ENCODE results near the gene SLC7A14. TPM values are rescaled to one million over a fixed set of nuclear protein-coding genes. Genes with fewer than 3 reads are reported as not detected.

The SLC7A14 gene
- total and polyA plus RNA-seq, 7 experiments from 2014 or later, result not detected

DNA sequence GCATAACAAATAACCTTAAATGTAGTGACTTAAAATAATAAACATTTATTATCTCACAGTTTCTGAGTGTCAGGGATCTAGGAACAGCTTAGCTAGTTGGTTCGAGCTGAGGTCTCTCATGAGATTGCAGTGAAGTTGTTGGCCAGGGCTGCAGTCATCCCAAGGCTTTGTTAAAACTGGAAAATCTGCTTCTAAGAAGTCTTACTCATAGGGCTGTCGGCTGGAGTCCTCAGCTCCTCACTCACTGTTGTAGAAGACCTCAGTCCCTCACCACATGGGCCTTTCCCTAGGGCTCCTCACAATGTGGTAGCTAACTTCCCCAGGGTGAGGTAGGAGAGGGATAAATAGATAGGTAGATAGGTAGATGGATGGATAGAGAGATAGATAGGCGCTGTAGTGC is 20.8 kb upstream of the SLC7A14 start:
- peaks cover 6 to 22% (median 16%) of the 10 kb centered on the region in 5 donors for H3K27me3 Mint-ChIP-seq
- H3K9me3 ChIP-seq (ENCODE audit: control insufficient read depth in 2 of 3, low read length in 3 of 3), result no peaks in the 10 kb centered on the region
- intact Hi-C loops (cut with micrococcal nuclease), result no loop called here
- no peak overlapping the region for H3K4me3 Mint-ChIP-seq
- H3K27ac Mint-ChIP-seq, result no peak overlapping the region
- ChIA-PET CTCF (no interaction called here), POLR2A (no interaction called here)
- H3K4me1 Mint-ChIP-seq, result no peaks in the 10 kb centered on the region
- no peaks in the 10 kb centered on the region for H3K27me3 ChIP-seq (ENCODE audit: control insufficient read depth in 2 of 2, insufficient read depth in 2 of 2, low read length in 2 of 2)
- no peaks in the 10 kb centered on the region for H3K4me1 ChIP-seq (ENCODE audit: control insufficient read depth in 2 of 2, insufficient read depth in 2 of 2, low read length in 2 of 2)
- no peaks in the 10 kb centered on the region for H3K36me3 ChIP-seq (ENCODE audit: control insufficient read depth in 2 of 3, insufficient read depth in 3 of 3, low read length in 3 of 3)
- no peak for DNase-seq
- H3K27ac ChIP-seq (ENCODE audit: low read depth, low read length), result no peak overlapping the region
- ATAC-seq, result no peak
- H3K36me3 Mint-ChIP-seq, result peaks cover 0 to 4% (median 0%) of the 10 kb centered on the region in 5 donors
- no peak overlapping the region for H3K4me3 ChIP-seq (ENCODE audit: low read length)
- H3K9me3 Mint-ChIP-seq, result peaks cover 0 to 7% (median 0%) of the 10 kb centered on the region in 11 donors

DNA sequence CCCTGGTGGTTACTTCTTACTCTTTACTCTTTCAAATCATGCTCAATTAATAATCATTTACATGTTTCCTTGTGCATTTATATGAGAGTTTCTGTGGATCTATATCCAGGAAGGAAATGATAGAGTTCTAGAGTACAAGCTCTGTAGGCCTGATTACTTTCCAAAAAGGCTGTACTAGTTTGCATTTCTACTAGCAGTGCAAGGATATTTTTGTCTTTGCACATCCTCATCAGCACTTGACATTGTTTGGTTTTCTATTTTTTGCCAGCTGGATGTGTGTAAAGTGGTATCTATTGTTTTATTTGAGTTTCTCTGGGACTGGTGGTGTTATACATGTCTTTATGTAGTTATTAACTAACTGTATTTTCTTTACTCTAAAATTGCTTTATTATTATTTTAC is 19.6 kb upstream of the SLC7A14 start:
- Histone ChIP-seq H3K9me3 (ENCODE audit: control insufficient read depth in 2 of 3, low read length in 3 of 3) (no peaks in the 10 kb centered on the region), H3K4me3 (ENCODE audit: low read length) (no peak overlapping the region), H3K27ac (ENCODE audit: low read depth, low read length) (no peak overlapping the region), H3K4me1 (ENCODE audit: control insufficient read depth in 2 of 2, insufficient read depth in 2 of 2, low read length in 2 of 2) (no peaks in the 10 kb centered on the region), H3K27me3 (ENCODE audit: control insufficient read depth in 2 of 2, insufficient read depth in 2 of 2, low read length in 2 of 2) (no peaks in the 10 kb centered on the region), H3K36me3 (ENCODE audit: control insufficient read depth in 2 of 3, insufficient read depth in 3 of 3, low read length in 3 of 3) (no peaks in the 10 kb centered on the region)
- Mint-ChIP-seq H3K36me3 (peaks cover 0 to 4% (median 0%) of the 10 kb centered on the region in 5 donors), H3K9me3 (peaks cover 0 to 9% (median 0%) of the 10 kb centered on the region in 11 donors), H3K27me3 (peaks cover 4 to 28% (median 13%) of the 10 kb centered on the region in 5 donors), H3K27ac (no peak overlapping the region), H3K4me3 (no peak overlapping the region), H3K4me1 (no peaks in the 10 kb centered on the region)
- ATAC-seq, result no peak
- intact Hi-C loops (cut with micrococcal nuclease), result no loop called here
- ChIA-PET POLR2A (no interaction called here), CTCF (no interaction called here)
- DNase-seq, result no peak

DNA sequence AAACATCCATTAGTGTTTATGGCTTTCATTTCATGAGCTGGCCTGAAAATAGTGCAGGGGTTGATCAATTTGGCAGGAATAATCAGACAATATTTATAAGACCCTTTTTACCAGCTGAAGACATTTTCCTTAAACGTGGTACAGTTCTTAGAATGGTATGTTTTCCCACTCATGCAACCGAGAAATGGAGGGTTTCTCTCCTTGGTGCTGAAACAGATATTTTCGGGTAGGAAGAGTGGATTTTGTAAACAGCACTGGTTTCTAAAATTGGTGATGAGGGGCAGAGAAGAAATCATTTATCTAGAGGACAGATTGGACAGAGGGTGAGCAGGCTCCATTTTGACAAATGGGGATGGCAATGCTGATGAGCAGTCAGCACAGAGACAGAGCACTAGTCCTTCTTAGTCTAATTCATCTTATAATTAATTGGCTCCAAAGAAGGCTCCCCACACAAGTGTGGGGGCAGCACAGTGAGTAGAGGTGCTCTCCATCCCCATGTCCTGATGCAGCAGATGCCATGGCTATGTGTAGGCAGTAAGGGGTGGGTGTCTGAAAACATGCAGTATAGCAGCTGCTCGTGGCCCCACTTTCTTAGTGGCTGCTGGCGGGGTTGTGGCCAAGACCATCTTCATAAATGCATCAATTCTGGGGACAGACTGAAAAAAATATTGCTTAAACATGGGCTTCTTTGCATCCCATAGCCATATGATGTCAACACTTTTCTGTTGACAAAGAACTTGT is 18.1 kb upstream of the SLC7A14 start:
- H3K27ac Mint-ChIP-seq, result no peak overlapping the region
- no peak overlapping the region for H3K4me3 Mint-ChIP-seq
- Histone ChIP-seq H3K36me3 (ENCODE audit: control insufficient read depth in 2 of 3, insufficient read depth in 3 of 3, low read length in 3 of 3) (no peaks in the 10 kb centered on the region), H3K9me3 (ENCODE audit: control insufficient read depth in 2 of 3, low read length in 3 of 3) (no peaks in the 10 kb centered on the region), H3K4me3 (ENCODE audit: low read length) (no peak overlapping the region), H3K4me1 (ENCODE audit: control insufficient read depth in 2 of 2, insufficient read depth in 2 of 2, low read length in 2 of 2) (no peaks in the 10 kb centered on the region), H3K27ac (ENCODE audit: low read depth, low read length) (no peak overlapping the region), H3K27me3 (ENCODE audit: control insufficient read depth in 2 of 2, insufficient read depth in 2 of 2, low read length in 2 of 2) (no peaks in the 10 kb centered on the region)
- H3K9me3 Mint-ChIP-seq, result peaks cover 0 to 9% (median 2%) of the 10 kb centered on the region in 11 donors
- ATAC-seq (no peak), DNase-seq (no peak)
- H3K36me3 Mint-ChIP-seq, result peaks cover 0 to 8% (median 0%) of the 10 kb centered on the region in 5 donors
- ChIA-PET POLR2A (interaction anchor here (0.5 kb wide), 1 partner anchor 58 kb away, joined by 3 read pairs; no protein-coding TSS in a partner anchor), CTCF (no interaction called here)
- intact Hi-C loops (cut with micrococcal nuclease), result no loop called here
- H3K27me3 Mint-ChIP-seq, result peaks cover 0 to 34% (median 17%) of the 10 kb centered on the region in 5 donors
- H3K4me1 Mint-ChIP-seq, result no peaks in the 10 kb centered on the region

DNA sequence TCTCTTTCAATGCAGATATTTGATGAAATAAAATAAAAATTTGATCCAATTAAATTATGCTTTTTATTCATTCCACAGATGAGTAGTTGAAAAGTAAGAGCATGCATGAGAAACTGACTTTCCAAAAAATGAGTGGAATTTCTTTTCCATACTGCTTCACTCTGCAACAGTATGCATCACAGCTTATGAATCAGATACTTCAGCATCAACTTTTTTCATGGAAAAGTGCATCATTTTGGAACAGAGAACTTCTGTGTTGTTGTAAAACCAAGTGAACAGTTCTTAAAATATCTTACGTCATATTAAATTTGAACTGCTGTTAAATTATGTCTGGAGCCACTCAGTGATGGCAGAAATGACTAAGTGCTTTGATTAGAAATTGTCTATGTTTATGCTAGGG is 16.7 kb upstream of the SLC7A14 start:
- ATAC-seq, result no peak
- no peak overlapping the region for H3K4me3 Mint-ChIP-seq
- peaks cover 0 to 42% (median 20%) of the 10 kb centered on the region in 5 donors for H3K27me3 Mint-ChIP-seq
- H3K9me3 Mint-ChIP-seq, result peaks cover 0 to 9% (median 2%) of the 10 kb centered on the region in 11 donors
- H3K9me3 ChIP-seq (ENCODE audit: control insufficient read depth in 2 of 3, low read length in 3 of 3), result no peaks in the 10 kb centered on the region
- H3K36me3 Mint-ChIP-seq, result peaks cover 0 to 8% (median 0%) of the 10 kb centered on the region in 5 donors
- no peaks in the 10 kb centered on the region for H3K27me3 ChIP-seq (ENCODE audit: control insufficient read depth in 2 of 2, insufficient read depth in 2 of 2, low read length in 2 of 2)
- ChIA-PET POLR2A (no interaction called here), CTCF (no interaction called here)
- H3K4me1 ChIP-seq (ENCODE audit: control insufficient read depth in 2 of 2, insufficient read depth in 2 of 2, low read length in 2 of 2), result no peaks in the 10 kb centered on the region
- H3K27ac Mint-ChIP-seq, result no peak overlapping the region
- intact Hi-C loops (cut with micrococcal nuclease), result no loop called here
- no peak overlapping the region for H3K27ac ChIP-seq (ENCODE audit: low read depth, low read length)
- no peaks in the 10 kb centered on the region for H3K4me1 Mint-ChIP-seq
- no peaks in the 10 kb centered on the region for H3K36me3 ChIP-seq (ENCODE audit: control insufficient read depth in 2 of 3, insufficient read depth in 3 of 3, low read length in 3 of 3)
- no peak overlapping the region for H3K4me3 ChIP-seq (ENCODE audit: low read length)
- DNase-seq, result no peak

DNA sequence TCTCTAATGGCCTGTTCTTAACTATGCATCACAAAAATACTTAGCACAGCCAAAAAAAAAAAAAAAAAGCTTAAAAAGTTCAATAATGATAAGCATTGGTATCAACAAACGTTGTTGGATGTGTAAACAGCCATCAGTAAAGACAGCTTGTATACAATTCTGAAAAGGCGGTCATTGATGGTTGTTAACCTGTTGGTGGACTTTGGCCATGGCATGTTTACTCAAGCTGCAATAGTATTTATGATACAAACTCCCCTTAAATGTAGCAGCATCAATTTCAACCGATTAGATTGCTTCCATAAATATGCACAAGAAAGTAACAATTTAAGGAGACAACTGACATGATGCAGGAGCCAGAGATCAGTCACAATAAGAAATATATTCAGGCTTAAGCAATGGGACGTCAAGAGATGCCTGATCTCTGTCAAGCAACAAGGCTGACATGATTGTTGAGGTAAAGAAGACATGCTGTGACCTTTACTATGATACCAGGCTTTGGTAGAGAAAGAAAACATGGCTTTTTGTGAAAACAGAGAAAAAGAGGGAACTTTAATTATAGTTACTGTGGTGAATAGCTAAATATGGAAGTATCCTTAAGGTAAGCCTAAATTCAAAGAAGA is 14.2 kb upstream of the SLC7A14 start:
- H3K36me3 Mint-ChIP-seq, result peaks cover 0 to 8% (median 0%) of the 10 kb centered on the region in 5 donors
- no peaks in the 10 kb centered on the region for H3K4me1 Mint-ChIP-seq
- H3K27ac Mint-ChIP-seq, result no peak overlapping the region
- Histone ChIP-seq H3K27me3 (ENCODE audit: control insufficient read depth in 2 of 2, insufficient read depth in 2 of 2, low read length in 2 of 2) (no peaks in the 10 kb centered on the region), H3K27ac (ENCODE audit: low read depth, low read length) (no peak overlapping the region), H3K36me3 (ENCODE audit: control insufficient read depth in 2 of 3, insufficient read depth in 3 of 3, low read length in 3 of 3) (no peaks in the 10 kb centered on the region), H3K9me3 (ENCODE audit: control insufficient read depth in 2 of 3, low read length in 3 of 3) (no peaks in the 10 kb centered on the region), H3K4me1 (ENCODE audit: control insufficient read depth in 2 of 2, insufficient read depth in 2 of 2, low read length in 2 of 2) (no peaks in the 10 kb centered on the region), H3K4me3 (ENCODE audit: low read length) (no peak overlapping the region)
- no peak for DNase-seq
- no peak overlapping the region for H3K4me3 Mint-ChIP-seq
- ATAC-seq, result no peak
- peaks cover 0 to 9% (median 2%) of the 10 kb centered on the region in 11 donors for H3K9me3 Mint-ChIP-seq
- peaks cover 0 to 55% (median 25%) of the 10 kb centered on the region in 5 donors for H3K27me3 Mint-ChIP-seq
- POLR2A ChIA-PET, result no interaction called here
- intact Hi-C loops (cut with micrococcal nuclease), result no loop called here
- CTCF ChIA-PET, result no interaction called here

DNA sequence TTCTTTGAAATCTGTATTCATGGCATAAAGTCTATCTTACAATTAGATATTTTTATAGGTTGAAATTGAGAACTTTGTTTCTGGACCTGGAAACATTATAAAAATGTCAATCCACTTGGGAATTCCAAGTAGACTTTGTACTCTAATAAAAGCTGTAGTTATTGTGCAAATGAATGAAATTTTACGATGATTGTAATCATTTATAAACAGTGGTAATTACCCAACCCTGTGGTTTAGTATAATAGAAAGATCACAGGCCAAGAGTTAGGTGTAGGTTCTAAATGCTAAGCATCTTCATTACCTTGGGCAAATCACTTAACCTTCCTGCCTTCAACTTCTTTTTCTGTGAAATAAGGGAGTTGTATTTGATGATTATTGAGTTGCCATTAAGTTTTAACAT is 13.2 kb upstream of the SLC7A14 start:
- DNase-seq (no peak), ATAC-seq (no peak)
- ChIA-PET CTCF (no interaction called here), POLR2A (no interaction called here)
- intact Hi-C loops (cut with micrococcal nuclease), result no loop called here
- Mint-ChIP-seq H3K9me3 (peaks cover 0 to 9% (median 2%) of the 10 kb centered on the region in 11 donors), H3K36me3 (peaks cover 0 to 8% (median 0%) of the 10 kb centered on the region in 5 donors), H3K27ac (no peak overlapping the region), H3K27me3 (peaks cover 4 to 50% (median 28%) of the 10 kb centered on the region in 5 donors), H3K4me1 (no peaks in the 10 kb centered on the region), H3K4me3 (no peak overlapping the region)
- Histone ChIP-seq H3K36me3 (ENCODE audit: control insufficient read depth in 2 of 3, insufficient read depth in 3 of 3, low read length in 3 of 3) (no peaks in the 10 kb centered on the region), H3K9me3 (ENCODE audit: control insufficient read depth in 2 of 3, low read length in 3 of 3) (no peaks in the 10 kb centered on the region), H3K4me3 (ENCODE audit: low read length) (no peak overlapping the region), H3K27ac (ENCODE audit: low read depth, low read length) (no peak overlapping the region), H3K4me1 (ENCODE audit: control insufficient read depth in 2 of 2, insufficient read depth in 2 of 2, low read length in 2 of 2) (no peaks in the 10 kb centered on the region), H3K27me3 (ENCODE audit: control insufficient read depth in 2 of 2, insufficient read depth in 2 of 2, low read length in 2 of 2) (no peaks in the 10 kb centered on the region)

DNA sequence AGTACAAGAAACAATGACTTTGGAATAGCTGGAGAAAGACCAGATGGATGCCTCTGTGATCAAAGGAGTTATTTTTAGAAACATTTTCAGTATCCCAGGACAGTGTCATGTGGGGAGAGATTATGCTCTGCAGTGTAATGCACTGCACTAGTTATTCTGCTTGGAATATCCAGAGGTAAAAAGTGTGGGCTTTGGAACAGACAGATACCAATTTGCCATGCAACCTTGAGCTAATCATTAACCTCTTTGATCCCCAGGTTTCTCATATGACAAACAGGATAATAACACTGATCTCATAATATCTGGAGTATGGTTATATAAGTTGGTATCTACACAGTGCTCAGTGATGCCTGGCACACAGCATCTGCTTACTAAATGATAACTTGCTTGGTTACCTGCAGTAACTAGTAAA is 12.2 kb upstream of the SLC7A14 start:
- no peak for ATAC-seq

More for the DNA sequence above, 12.2 kb upstream of the SLC7A14 start:
- no peak overlapping the region for H3K27ac Mint-ChIP-seq
- ChIA-PET POLR2A (no interaction called here), CTCF (no interaction called here)
- Histone ChIP-seq H3K36me3 (ENCODE audit: control insufficient read depth in 2 of 3, insufficient read depth in 3 of 3, low read length in 3 of 3) (no peaks in the 10 kb centered on the region), H3K4me3 (ENCODE audit: low read length) (no peak overlapping the region), H3K4me1 (ENCODE audit: control insufficient read depth in 2 of 2, insufficient read depth in 2 of 2, low read length in 2 of 2) (no peaks in the 10 kb centered on the region), H3K27me3 (ENCODE audit: control insufficient read depth in 2 of 2, insufficient read depth in 2 of 2, low read length in 2 of 2) (no peaks in the 10 kb centered on the region), H3K27ac (ENCODE audit: low read depth, low read length) (no peak overlapping the region), H3K9me3 (ENCODE audit: control insufficient read depth in 2 of 3, low read length in 3 of 3) (no peaks in the 10 kb centered on the region)
- H3K4me3 Mint-ChIP-seq, result no peak overlapping the region
- H3K9me3 Mint-ChIP-seq, result peaks cover 0 to 9% (median 0%) of the 10 kb centered on the region in 11 donors
- peaks cover 0 to 3% (median 0%) of the 10 kb centered on the region in 5 donors for H3K36me3 Mint-ChIP-seq
- intact Hi-C loops (cut with micrococcal nuclease), result no loop called here
- DNase-seq, result no peak
- peaks cover 4 to 44% (median 30%) of the 10 kb centered on the region in 5 donors for H3K27me3 Mint-ChIP-seq
- no peaks in the 10 kb centered on the region for H3K4me1 Mint-ChIP-seq
